ENCODE results near the gene NOL4L.

The NOL4L gene

GRCh38 chr20:32626859-32627636 lies 41.9 kb upstream of the NOL4L start:
- TF ChIP-seq, protein P1, sequence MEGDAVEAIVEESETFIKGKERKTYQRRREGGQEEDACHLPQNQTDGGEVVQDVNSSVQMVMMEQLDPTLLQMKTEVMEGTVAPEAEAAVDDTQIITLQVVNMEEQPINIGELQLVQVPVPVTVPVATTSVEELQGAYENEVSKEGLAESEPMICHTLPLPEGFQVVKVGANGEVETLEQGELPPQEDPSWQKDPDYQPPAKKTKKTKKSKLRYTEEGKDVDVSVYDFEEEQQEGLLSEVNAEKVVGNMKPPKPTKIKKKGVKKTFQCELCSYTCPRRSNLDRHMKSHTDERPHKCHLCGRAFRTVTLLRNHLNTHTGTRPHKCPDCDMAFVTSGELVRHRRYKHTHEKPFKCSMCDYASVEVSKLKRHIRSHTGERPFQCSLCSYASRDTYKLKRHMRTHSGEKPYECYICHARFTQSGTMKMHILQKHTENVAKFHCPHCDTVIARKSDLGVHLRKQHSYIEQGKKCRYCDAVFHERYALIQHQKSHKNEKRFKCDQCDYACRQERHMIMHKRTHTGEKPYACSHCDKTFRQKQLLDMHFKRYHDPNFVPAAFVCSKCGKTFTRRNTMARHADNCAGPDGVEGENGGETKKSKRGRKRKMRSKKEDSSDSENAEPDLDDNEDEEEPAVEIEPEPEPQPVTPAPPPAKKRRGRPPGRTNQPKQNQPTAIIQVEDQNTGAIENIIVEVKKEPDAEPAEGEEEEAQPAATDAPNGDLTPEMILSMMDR (conservative IDR thresholded peaks at IDR 0.05; ENCODE audit: low read depth, low read length): no peak
- H3K4me3 ChIP-seq (ENCODE audit: low read length): peak overlapping the region; percentile 14
- DNase-seq (ENCODE audit: low read depth): peak; percentile 18

DNA sequence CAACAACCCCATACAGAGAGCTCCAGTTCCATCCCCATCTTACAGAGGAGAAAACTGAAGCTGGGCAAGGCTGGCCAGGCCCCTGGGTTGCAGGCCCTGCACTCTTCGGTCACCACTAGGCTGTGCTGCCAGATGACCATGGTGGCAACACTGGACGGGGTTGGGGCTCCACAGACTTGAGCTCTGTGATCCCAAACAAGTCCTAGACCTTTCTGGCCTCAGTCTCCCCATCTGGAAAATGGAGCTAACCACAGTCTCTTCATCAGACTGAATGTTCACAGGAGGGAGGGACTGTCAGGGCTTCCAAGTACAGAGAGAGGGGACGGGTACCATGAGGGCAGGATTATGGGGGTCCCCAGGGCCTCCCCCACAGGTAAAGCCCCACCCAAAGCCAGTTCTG lies 41.3 kb upstream of the NOL4L start:
- H3K4me3 ChIP-seq (ENCODE audit: low read length): no peak overlapping the region
- TF ChIP-seq, protein P1 (conservative IDR thresholded peaks at IDR 0.05; ENCODE audit: low read depth, low read length): no peak
- DNase-seq (ENCODE audit: low read depth): no peak

DNA sequence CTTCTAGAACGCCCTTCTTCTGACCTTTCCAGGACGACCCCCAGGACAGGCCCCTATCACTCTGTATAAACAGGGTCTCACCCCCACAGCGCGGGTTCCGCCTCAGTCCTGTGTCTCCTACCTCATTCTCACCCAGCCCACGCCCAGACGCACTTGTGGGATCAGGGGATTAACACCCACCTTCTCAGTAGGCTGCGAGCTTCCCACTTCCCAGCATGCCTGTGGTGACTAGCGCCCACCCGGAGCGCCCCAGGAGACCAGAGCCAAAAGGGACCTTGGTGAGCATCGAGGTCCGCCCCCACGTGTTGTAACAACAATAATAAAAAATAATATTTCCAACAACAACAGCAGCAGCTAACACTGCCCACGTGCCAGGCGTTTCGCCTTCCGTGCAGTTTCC lies 40.9 kb upstream of the NOL4L start:
- no peak for DNase-seq (ENCODE audit: low read depth)
- TF ChIP-seq, protein P1 (conservative IDR thresholded peaks at IDR 0.05; ENCODE audit: low read depth, low read length): no peak

DNA sequence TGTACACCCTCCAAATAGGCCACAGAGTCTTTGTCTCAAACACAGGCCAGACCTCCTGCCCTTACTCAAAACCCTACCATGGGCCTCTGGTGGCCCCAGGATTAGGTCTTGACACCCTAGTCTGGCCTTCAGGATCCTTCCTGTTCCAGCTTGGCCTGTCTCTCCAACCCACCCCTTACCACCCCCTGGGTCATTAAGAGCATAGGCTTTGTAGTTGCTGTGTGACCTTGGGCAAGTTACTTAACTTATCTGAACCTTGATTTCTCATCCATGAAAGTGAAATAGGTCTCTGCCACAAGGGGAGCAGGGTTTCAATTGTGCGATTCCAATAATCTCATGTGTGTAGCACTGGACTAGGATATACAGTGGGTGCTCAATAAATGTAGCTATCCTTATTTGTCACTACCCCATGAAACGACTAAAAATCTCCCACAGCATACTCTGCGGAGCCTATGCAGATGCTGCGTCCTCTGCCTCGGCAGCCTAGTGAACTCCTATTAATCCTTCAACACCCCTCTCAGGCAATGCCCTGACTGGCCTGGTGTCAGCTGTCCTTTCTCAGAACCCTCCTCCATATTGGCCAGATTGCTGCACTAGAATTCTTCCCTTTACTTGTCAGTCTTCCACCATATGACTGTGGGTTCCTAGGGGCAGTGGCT lies 39.7 kb upstream of the NOL4L start:
- TF ChIP-seq, protein P1 (conservative IDR thresholded peaks at IDR 0.05; ENCODE audit: low read depth, low read length): no peak
- no peak for DNase-seq (ENCODE audit: low read depth)
- H3K4me3 ChIP-seq (ENCODE audit: low read length): no peak overlapping the region

More for the DNA sequence above, 40.9 kb upstream of the NOL4L start:
- no peak overlapping the region for H3K4me3 ChIP-seq (ENCODE audit: low read length)

DNA sequence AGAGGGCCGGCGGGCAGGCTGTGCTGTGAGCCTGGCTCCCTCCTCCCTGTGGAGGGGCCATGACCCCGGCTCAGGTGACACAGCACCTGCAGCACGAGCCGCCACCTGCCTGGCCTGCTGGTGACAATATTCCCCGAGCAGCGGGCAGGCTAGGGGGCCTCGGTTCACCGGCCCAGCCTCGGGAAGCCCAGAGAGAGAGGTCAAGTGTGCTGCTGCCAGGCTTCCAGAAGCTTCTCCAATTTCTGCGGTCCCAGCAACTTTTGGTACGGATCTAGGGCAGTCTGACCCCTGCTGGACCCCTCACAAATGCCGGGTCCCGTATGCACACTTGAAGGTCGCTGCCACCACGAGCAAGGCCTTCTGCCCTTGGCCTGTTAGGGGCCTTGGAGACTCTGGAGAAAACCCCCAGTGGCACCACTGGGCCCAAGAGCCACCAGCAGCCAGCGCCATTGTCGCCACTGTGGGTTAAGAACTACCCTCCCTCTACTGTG lies 38.6 kb upstream of the NOL4L start:
- TF ChIP-seq, protein P1 (conservative IDR thresholded peaks at IDR 0.05; ENCODE audit: low read depth, low read length): peak; percentile 13
- no peak overlapping the region for H3K4me3 ChIP-seq (ENCODE audit: low read length)
- no peak for DNase-seq (ENCODE audit: low read depth)

DNA sequence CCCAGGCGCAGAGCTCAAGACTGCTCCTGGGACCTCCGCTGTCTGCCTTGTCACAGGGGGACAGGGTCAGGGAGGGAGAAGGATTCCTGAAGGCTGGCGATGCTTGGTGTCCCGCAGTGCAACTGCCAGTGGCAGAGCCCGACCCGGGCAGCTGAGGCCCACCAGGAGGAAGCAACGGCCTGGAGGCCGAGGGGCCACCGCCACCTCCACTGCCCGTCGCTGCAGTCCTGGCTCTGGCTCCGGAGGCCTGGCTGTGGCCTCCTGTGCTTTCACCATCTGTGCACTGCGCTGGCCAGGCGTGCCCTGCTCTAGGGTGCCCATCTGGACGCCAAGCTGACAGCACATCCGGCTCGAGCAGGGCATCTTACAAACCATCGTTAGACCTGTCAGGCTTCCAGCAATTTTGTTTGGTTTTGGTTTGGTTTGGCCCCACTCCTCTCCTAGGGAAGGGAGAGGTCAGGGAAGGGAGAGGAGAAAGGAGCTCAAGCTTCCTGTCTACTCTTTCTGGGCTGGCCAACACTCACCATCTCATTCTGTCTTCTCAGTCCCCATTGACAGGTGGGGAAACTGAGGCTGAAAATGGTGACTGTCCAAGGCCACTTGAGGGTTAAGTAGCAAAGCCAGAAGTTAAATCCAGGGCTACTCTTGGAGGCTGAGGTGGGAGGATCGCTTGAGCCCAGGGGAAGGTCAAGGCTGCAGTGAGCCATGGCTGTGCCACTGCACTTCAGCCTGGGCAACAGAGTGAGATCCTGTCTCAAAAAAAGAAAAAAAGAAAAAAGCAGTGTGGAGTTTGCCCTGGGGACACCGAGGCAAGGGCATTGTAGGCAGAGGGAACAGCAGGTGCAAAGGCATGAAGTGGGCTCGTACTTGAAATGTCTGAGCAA lies 37.7 kb upstream of the NOL4L start:
- TF ChIP-seq, protein P1 (conservative IDR thresholded peaks at IDR 0.05; ENCODE audit: low read depth, low read length): no peak
- H3K4me3 ChIP-seq (ENCODE audit: low read length): no peak overlapping the region
- no peak for DNase-seq (ENCODE audit: low read depth)
